ENCODE results near the gene GABBR2.
"Not testable (repeated sequence)": the region's sequence is repeated elsewhere in the genome, so short reads cannot be mapped to it uniquely, and the experiment has no call there.

Gene GABBR2

DNA sequence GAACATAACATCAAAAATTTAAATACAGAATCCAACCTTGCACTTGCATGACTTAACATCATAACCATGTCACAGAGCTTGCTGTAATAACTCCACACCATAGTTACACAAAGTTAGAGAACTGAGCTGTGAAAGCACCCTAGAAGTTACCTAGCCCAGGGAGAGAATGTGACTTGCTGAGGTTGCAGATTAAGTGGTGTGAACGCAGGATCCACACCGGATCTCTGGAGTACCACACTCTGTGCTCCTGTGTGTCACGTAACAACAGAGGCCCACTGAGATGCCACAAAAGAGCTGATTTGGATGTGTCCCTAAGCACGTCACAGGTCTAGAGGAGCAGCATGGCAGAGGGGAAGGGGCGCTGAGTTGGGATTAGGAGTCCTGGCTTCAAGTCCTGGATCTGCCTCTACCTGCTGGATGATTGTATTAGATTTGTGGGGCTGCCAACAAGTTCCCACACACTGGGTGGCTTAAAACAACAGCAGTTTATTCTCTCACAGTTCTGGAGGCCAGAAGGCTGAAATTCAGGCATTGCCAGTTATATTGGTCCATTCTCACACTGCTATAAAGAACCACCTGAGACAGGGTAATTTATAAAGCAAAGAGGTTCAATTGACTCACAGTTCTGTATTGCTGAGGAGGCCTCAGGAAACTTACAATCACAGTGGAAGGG is 240.0 kb downstream of the GABBR2 start:
- Histone ChIP-seq H4K20me1 (ENCODE audit: insufficient read depth, low read length) (no peaks in the 10 kb centered on the region), H3K4me1 (ENCODE audit: low read length) (no peaks in the 10 kb centered on the region), H3K27me3 (replicated peaks; ENCODE audit: insufficient read depth, low read length) (no peaks in the 10 kb centered on the region), H2AFZ (ENCODE audit: low read length) (no peak overlapping the region), H3F3A (ENCODE audit: insufficient read depth, low read length) (no peaks in the 10 kb centered on the region), H3K9me3 (replicated peaks; ENCODE audit: insufficient read depth, low read length) (no peaks in the 10 kb centered on the region), H3K4me2 (ENCODE audit: low read depth, low read length) (no peak overlapping the region), H3K79me2 (ENCODE audit: low read length) (no peaks in the 10 kb centered on the region), H3K4me3 (ENCODE audit: low read length) (no peak overlapping the region), H3K27ac (ENCODE audit: low read length) (no peak overlapping the region), H3K36me3 (replicated peaks; ENCODE audit: insufficient read depth, low read length) (no peaks in the 10 kb centered on the region), H3K9me2 (replicated peaks; ENCODE audit: insufficient read depth, low read length) (no peaks in the 10 kb centered on the region), H3K9ac (ENCODE audit: low read length) (no peak overlapping the region)
- no peak for TF ChIP-seq EZH2phosphoT487 (IDR thresholded peaks at IDR 0.05; ENCODE audit: low read length)
- TF ChIP-seq, protein P1, sequence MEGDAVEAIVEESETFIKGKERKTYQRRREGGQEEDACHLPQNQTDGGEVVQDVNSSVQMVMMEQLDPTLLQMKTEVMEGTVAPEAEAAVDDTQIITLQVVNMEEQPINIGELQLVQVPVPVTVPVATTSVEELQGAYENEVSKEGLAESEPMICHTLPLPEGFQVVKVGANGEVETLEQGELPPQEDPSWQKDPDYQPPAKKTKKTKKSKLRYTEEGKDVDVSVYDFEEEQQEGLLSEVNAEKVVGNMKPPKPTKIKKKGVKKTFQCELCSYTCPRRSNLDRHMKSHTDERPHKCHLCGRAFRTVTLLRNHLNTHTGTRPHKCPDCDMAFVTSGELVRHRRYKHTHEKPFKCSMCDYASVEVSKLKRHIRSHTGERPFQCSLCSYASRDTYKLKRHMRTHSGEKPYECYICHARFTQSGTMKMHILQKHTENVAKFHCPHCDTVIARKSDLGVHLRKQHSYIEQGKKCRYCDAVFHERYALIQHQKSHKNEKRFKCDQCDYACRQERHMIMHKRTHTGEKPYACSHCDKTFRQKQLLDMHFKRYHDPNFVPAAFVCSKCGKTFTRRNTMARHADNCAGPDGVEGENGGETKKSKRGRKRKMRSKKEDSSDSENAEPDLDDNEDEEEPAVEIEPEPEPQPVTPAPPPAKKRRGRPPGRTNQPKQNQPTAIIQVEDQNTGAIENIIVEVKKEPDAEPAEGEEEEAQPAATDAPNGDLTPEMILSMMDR (IDR thresholded peaks at IDR 0.05; ENCODE audit: low read length), result no peak
- no peak for TF ChIP-seq EZH2 (optimal IDR thresholded peaks at IDR 0.05; ENCODE audit: low read depth, low read length)
- no peak for DNase-seq

DNA sequence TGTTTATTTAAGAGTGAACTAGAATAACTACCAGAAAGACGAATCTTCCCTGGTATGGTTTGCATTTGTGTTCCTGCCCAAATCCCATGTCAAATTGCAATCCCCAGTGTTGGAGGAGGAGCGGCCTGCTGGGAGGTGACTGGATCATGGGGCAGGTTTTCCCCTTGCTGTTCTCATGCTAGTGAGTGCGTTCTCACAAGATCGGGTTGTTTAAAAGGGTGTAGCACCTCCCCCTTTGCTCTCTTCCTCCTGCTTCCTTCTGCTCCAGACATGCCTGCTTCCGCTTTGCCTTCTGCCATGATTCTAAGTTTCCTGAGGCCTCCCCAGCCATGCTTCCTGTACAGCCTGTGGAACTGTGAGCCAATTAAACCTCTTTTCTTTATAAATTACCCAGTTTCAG is 242.9 kb downstream of the GABBR2 start:
- TF ChIP-seq EZH2 (optimal IDR thresholded peaks at IDR 0.05; ENCODE audit: low read depth, low read length), result no peak
- TF ChIP-seq, protein P1 (IDR thresholded peaks at IDR 0.05; ENCODE audit: low read length), result no peak
- Histone ChIP-seq H3F3A (ENCODE audit: insufficient read depth, low read length) (no peaks in the 10 kb centered on the region), H3K36me3 (replicated peaks; ENCODE audit: insufficient read depth, low read length) (no peaks in the 10 kb centered on the region), H3K4me1 (ENCODE audit: low read length) (no peaks in the 10 kb centered on the region), H3K79me2 (ENCODE audit: low read length) (no peaks in the 10 kb centered on the region), H3K4me2 (ENCODE audit: low read depth, low read length) (no peak overlapping the region), H3K27ac (ENCODE audit: low read length) (no peak overlapping the region), H3K9me2 (replicated peaks; ENCODE audit: insufficient read depth, low read length) (no peaks in the 10 kb centered on the region), H3K27me3 (replicated peaks; ENCODE audit: insufficient read depth, low read length) (no peaks in the 10 kb centered on the region), H2AFZ (ENCODE audit: low read length) (no peak overlapping the region), H4K20me1 (ENCODE audit: insufficient read depth, low read length) (no peaks in the 10 kb centered on the region), H3K9ac (ENCODE audit: low read length) (no peak overlapping the region), H3K4me3 (ENCODE audit: low read length) (no peak overlapping the region), H3K9me3 (replicated peaks; ENCODE audit: insufficient read depth, low read length) (no peaks in the 10 kb centered on the region)
- no peak for DNase-seq

DNA sequence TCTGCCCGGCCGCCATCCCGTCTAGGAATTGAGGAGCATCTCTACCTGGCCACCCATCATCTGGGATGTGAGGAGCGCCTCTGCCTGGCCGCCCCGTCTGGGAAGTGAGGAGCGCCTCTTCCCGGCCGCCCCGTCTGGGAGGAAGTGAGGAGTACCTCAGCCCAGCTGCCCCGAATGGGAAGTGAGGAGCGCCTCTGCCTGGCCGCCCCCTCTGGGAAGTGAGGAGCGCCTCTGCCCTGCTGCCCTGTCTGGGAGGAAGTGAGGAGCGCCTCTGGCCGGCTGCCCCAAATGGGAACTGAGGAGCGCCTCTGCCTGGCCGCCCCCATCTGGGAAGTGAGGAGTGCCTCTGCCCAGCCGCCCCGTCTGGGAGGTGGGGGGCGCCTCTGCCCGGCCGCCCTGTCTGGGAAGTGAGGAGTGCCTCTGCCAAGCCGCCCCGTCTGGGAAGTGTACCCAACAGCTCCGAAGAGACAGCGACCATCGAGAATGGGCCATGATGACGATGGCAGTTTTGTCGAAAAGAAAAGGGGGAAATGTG is 244.5 kb downstream of the GABBR2 start:
- H3K36me3 ChIP-seq (replicated peaks; ENCODE audit: insufficient read depth, low read length); H3K27me3 ChIP-seq (replicated peaks; ENCODE audit: insufficient read depth, low read length); H3K4me1 ChIP-seq (ENCODE audit: low read length); H4K20me1 ChIP-seq (ENCODE audit: insufficient read depth, low read length); H2AFZ ChIP-seq (ENCODE audit: low read length); H3K27ac ChIP-seq (ENCODE audit: low read length); H3K4me3 ChIP-seq (ENCODE audit: low read length); H3K9ac ChIP-seq (ENCODE audit: low read length); H3K4me2 ChIP-seq (ENCODE audit: low read depth, low read length); DNase-seq; H3K79me2 ChIP-seq (ENCODE audit: low read length); H3K9me3 ChIP-seq (replicated peaks; ENCODE audit: insufficient read depth, low read length); H3F3A ChIP-seq (ENCODE audit: insufficient read depth, low read length); H3K9me2 ChIP-seq (replicated peaks; ENCODE audit: insufficient read depth, low read length): not testable (repeated sequence)

GRCh38 chr9:98462310-98462709 is 246.4 kb downstream of the GABBR2 start:
- Histone ChIP-seq H3F3A (ENCODE audit: insufficient read depth, low read length) (no peaks in the 10 kb centered on the region), H3K36me3 (replicated peaks; ENCODE audit: insufficient read depth, low read length) (no peaks in the 10 kb centered on the region), H4K20me1 (ENCODE audit: insufficient read depth, low read length) (no peaks in the 10 kb centered on the region), H3K27ac (ENCODE audit: low read length) (no peak overlapping the region), H3K79me2 (ENCODE audit: low read length) (no peaks in the 10 kb centered on the region), H3K9me2 (replicated peaks; ENCODE audit: insufficient read depth, low read length) (no peaks in the 10 kb centered on the region), H3K4me3 (ENCODE audit: low read length) (no peak overlapping the region), H3K9me3 (replicated peaks; ENCODE audit: insufficient read depth, low read length) (no peaks in the 10 kb centered on the region), H2AFZ (ENCODE audit: low read length) (no peak overlapping the region), H3K4me1 (ENCODE audit: low read length) (no peaks in the 10 kb centered on the region), H3K27me3 (replicated peaks; ENCODE audit: insufficient read depth, low read length) (no peaks in the 10 kb centered on the region), H3K4me2 (ENCODE audit: low read depth, low read length) (no peak overlapping the region), H3K9ac (ENCODE audit: low read length) (no peak overlapping the region)
- TF ChIP-seq EZH2 (optimal IDR thresholded peaks at IDR 0.05; ENCODE audit: low read depth, low read length), result no peak
- TF ChIP-seq, protein P1 (IDR thresholded peaks at IDR 0.05; ENCODE audit: low read length), result no peak
- no peak for TF ChIP-seq EZH2phosphoT487 (IDR thresholded peaks at IDR 0.05; ENCODE audit: low read length)
- DNase-seq, result no peak

All from MM.1S (cell line).